ENCODE measurements around the gene ABCC5. TPM values are rescaled to one million over a fixed set of nuclear protein-coding genes. Genes with fewer than 3 reads are reported as not detected.

ABCC5 gene
- total and polyA plus RNA-seq, 12 donors = 12.1 to 89.6 (median 40.9) TPM

- ATAC-seq (no peak), DNase-seq (no peak)
- Histone ChIP-seq H3K4me1 (no peaks in the 10 kb centered on the region), H3K27me3 (no peaks in the 10 kb centered on the region), H3K9me3 (no peaks in the 10 kb centered on the region), H3K36me3 (peaks cover 0 to 100% (median 57%) of the 10 kb centered on the region in 9 donors), H3K27ac (no peak overlapping the region), H3K4me3 (no peak overlapping the region)
- intact Hi-C loops (cut with DNase I) = no loop called here
- 93 to 99% methylated on average over 3 of the region's 3 CpGs for WGBS, 2 donors
- no peak for TF ChIP-seq CTCF (IDR thresholded peaks at IDR 0.05)
These were observed 50.0 kb downstream of the ABCC5 start for GRCh38 chr3:183967693-183968092.

- intact Hi-C loops (cut with DNase I) = no loop called here
- WGBS, 2 donors = 85 to 93% methylated on average over 4 of the region's 4 CpGs
These were observed 51.3 kb downstream of the ABCC5 start for GRCh38 chr3:183966361-183966791.

GRCh38 chr3:183962807-183963206, 54.9 kb downstream of the ABCC5 start:
- TF ChIP-seq CTCF (IDR thresholded peaks at IDR 0.05) = no peak
- DNase-seq (no peak), ATAC-seq (no peak)
- Histone ChIP-seq H3K4me3 (no peak overlapping the region), H3K27me3 (no peaks in the 10 kb centered on the region), H3K9me3 (no peaks in the 10 kb centered on the region), H3K27ac (no peak overlapping the region), H3K36me3 (peaks cover 0 to 100% (median 78%) of the 10 kb centered on the region in 9 donors), H3K4me1 (no peaks in the 10 kb centered on the region)
- 93 to 96% methylated on average over 3 of the region's 3 CpGs for WGBS, 2 donors
- intact Hi-C loops (cut with DNase I) = no loop called here

More at GRCh38 chr3:183966361-183966791, 51.3 kb downstream of the ABCC5 start:
- Histone ChIP-seq H3K27me3 (no peaks in the 10 kb centered on the region), H3K27ac (no peak overlapping the region), H3K4me3 (no peak overlapping the region), H3K36me3 (peaks cover 0 to 100% (median 56%) of the 10 kb centered on the region in 9 donors), H3K9me3 (no peaks in the 10 kb centered on the region), H3K4me1 (no peaks in the 10 kb centered on the region)
- TF ChIP-seq CTCF (IDR thresholded peaks at IDR 0.05) = no peak
- DNase-seq = no peak
- no peak for ATAC-seq

- no peaks in the 10 kb centered on the region for H3K27me3 ChIP-seq
- TF ChIP-seq CTCF (IDR thresholded peaks at IDR 0.05) = no peak
- 90 to 92% methylated on average over 4 of the region's 4 CpGs for WGBS, 2 donors
- H3K9me3 ChIP-seq = no peaks in the 10 kb centered on the region
- no peaks in the 10 kb centered on the region for H3K4me1 ChIP-seq
- H3K36me3 ChIP-seq = peaks cover 0 to 87% (median 58%) of the 10 kb centered on the region in 9 donors
- intact Hi-C loops (cut with DNase I) = no loop called here
- no peak overlapping the region for H3K4me3 ChIP-seq
- DNase-seq (no peak), ATAC-seq (no peak)
- H3K27ac ChIP-seq = no peak overlapping the region
These were observed 58.5 kb downstream of the ABCC5 start for GRCh38 chr3:183959214-183959613.
